GM21786 (cell line): ENCODE measurements around the gene NDUFV1.
"Not testable (repeated sequence)": the region's sequence is repeated elsewhere in the genome, so short reads cannot be mapped to it uniquely, and the experiment has no call there.

ENCODE experiments used
- ATAC-seq: cut with Tn5 transposase; IDR thresholded peaks from one replicate; pipeline ENCODE4 v1.9.1; 2021; ENCODE audit not compliant: unreplicated experiment

NDUFV1 gene

DNA sequence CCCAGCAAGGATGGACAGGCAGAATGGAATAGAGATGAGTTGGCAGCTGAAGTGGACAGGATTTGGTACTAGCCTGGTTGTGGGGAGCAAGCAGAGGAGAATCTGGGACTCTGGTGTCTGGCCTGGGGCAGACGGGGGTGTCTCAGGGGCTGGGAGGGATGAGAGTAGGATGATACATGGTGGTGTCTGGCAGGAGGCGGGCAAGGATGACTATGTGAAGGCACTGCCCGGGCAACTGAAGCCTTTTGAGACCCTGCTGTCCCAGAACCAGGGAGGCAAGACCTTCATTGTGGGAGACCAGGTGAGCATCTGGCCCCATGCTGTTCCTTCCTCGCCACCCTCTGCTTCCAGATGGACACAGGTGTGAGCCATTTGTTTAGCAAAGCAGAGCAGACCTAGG lies 20.8 kb upstream of the NDUFV1 start:
- no peak for ATAC-seq

DNA sequence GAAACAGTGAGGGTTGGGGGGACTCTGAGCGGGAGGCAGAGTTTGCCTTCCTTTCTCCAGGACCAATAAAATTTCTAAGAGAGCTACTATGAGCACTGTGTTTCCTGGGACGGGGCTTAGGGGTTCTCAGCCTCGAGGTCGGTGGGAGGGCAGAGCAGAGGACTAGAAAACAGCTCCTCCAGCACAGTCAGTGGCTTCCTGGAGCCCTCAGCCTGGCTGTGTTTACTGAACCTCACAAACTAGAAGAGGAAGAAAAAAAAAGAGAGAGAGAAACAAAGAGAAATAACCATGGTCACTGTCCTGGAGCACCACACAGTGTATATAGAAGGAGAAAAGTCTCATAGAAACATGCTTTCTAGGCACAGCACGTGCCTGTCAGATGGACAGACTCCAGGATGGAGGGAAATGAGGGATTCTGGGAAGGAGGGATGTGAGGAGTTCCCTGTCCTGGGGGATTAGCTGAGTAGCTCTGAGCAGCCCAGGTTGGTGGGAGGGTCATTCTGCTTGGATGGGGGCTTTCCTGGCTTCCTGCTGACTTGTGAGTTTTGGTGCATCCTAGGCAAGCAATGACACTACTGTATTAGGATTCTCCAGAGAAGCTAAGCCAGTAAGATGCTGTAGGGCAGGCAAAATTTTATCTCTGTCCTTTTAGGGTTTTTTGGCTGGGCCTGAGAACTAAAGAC lies 20.0 kb upstream of the NDUFV1 start:
- no peak for ATAC-seq

DNA sequence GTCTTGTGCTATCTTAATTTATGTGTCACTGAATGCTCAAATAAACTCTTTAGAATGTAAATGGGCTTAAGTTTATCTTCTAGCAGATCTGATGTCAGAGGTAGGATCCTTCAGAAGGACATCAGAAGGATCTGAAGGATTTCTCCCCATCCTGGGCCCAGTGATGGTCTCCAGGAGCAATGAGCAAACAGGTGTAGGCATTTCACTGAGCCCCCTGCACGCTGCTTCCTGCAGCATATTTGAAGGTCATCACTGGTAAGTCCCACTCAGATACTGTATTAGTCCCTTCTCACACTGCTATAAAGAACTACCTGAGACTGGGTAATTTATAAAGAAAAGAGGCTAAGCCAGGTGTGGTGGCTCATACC lies 18.6 kb upstream of the NDUFV1 start:
- peak; percentile 15 for ATAC-seq

DNA sequence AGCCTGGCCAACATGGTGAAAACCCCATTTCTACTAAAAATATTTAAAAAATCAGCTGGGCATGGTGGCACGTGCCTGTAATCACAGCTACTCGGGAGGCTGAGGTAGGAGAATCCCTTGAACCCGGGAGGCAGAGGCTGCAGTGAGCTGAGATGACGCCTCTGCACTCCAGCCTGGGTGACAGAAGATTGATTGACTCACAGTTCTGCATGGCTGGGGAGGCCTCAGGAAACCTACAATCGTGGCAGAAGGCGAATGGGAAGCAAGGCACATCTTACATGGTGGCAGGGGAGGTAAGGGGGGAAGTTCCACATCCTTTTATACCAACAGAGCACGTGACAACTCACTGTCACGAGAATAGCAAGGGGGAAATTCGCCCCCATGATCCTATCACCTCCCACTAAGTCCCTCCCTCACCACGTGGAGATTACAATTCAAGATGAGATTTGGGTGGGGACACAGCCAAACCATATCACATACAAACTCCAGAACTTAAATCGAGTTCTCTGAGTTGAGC lies 17.8 kb upstream of the NDUFV1 start:
- not testable (repeated sequence) for ATAC-seq

DNA sequence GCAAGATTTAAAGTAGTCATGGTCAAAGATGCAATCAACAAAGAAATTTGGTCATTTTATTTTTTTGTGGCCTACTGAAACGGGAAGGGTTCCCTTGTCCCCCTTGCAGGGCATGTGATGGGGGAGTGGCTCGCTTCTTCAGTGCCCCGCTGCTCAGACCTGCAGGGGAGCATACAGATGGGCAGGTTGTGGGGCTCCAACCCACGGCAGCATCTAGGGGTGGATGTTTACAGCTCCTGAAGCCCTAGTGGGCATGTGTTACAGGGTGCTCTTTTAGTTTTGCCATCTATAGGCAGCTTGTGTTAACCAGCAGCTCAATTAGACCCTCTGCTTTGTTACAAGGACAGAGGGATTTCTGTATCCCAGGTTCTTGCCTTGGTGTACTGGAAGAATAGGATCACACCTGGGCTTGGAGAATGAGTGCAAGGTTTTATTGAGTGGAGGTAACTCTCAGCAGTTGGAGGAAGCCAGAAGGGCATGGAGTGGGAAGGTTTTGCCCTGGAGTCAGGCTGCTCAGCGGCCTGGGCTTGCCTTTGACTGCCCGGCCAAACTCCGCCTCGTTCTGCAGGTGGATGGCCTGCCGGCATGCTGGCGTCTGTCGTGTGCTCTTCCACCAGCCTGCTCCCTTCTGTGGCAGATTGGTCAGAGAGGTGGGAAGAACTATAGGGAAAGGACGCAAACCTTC lies 13.7 kb upstream of the NDUFV1 start:
- no peak for ATAC-seq

DNA sequence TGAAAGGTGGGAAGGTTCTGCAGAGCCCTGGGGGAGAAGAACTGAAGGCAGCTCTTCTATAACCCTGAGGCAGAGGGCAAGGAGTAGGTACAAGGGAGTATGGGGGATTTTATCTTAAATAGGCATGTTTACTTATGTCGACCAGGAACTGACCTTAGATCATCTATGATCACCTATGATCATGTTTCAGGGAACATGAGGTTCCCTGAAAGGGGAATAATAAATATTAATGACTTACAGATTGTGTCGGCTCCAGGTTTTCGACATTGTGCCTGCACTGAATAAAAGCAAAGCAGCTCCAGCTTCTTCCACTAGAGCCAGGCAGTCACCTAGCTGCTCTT lies 13.2 kb upstream of the NDUFV1 start:
- ATAC-seq = no peak

DNA sequence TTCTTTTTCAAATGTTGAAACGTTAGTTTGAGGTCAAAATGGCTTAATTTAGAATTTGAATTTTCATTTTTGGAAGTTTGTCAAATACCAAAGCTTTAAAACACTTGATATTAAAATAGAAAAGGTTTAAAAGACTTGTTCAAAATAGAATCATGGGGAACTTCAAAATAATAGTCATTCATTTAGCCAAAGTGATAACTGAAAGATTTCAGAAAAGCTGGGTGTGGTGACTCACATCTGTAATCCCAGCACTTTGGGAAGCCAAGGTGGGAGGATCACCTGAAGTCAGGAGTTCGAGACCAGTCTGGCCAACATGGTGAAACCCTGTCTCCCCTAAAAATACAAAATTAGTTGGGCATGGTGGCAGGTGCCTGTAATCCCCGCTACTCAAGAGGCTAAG lies 12.3 kb upstream of the NDUFV1 start:
- ATAC-seq = no peak

DNA sequence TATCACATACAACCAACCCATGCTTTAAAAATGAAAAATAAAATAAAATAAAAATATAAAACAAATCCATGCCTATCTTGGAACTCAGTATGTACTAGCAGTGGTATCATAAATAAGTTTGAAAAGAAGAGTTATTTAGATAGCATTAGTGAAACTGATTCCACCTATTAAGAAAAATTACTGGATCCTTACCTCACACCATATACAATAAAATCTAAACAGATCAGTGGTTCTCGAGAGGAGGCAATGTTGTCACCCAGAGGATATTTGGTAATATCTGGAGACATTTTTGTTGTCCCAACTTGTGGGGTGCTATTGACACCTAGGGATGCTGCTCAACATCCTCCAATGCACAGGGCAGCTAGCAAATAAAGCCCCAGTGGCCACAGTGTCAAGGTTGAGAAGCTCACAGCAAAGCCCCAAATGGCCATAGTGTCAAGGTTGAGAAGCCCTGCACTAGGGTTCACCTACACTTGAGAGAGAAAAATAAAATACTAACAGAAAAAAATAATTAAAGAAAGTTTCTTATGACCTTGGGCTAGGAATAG lies 9.9 kb upstream of the NDUFV1 start:
- no peak for ATAC-seq

DNA sequence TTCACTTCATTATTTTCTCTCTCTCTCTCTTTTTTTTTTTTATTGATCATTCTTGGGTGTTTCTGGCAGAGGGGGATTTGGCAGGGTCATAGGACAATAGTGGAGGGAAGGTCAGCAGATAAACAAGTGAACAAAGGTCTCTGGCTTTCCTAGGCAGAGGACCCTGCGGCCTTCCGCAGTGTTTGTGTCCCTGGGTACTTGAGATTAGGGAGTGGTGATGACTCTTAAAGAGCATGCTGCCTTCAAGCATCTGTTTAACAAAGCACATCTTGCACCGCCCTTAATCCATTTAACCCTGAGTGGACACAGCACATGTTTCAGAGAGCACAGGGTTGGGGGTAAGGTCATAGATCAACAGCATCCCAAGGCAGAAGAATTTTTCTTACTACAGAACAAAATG lies 9.3 kb upstream of the NDUFV1 start:
- not testable (repeated sequence) for ATAC-seq

DNA sequence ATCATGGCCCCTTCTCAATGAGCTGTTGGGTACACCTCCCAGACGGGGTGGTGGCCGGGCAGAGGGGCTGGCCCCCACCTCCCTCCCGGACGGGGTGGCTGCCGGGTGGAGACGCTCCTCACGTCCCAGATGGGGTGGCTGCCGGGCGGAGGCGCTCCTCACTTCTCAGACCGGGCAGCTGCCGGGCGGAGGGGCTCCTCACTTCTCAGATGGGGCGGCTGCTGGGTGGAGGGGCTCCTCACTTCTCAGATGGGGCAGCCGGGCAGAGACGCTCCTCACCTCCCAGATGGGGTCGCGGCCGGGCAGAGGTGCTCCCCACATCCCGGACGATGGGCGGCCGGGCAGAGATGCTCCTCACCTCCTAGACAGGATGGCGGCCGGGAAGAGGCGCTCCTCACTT lies 8.8 kb upstream of the NDUFV1 start:
- not testable (repeated sequence) for ATAC-seq

DNA sequence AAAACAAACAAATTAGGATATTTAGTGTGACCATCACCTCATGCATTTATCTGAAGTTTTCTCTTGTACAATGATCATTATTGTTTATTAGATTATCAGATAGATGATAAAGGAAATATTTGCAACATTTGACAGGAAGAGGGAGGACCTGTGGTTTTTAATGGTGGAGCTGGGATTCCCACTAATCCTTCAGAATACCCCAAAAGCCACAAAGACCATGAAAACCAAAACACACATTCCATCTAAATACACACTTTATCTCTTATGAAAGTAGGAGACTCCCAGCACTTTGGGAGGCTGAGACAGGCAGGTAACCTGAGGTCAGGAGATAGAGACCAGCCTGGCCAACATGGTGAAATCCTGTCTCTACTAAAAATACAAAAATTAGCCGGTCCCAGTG lies 7.6 kb upstream of the NDUFV1 start:
- ATAC-seq = no peak

DNA sequence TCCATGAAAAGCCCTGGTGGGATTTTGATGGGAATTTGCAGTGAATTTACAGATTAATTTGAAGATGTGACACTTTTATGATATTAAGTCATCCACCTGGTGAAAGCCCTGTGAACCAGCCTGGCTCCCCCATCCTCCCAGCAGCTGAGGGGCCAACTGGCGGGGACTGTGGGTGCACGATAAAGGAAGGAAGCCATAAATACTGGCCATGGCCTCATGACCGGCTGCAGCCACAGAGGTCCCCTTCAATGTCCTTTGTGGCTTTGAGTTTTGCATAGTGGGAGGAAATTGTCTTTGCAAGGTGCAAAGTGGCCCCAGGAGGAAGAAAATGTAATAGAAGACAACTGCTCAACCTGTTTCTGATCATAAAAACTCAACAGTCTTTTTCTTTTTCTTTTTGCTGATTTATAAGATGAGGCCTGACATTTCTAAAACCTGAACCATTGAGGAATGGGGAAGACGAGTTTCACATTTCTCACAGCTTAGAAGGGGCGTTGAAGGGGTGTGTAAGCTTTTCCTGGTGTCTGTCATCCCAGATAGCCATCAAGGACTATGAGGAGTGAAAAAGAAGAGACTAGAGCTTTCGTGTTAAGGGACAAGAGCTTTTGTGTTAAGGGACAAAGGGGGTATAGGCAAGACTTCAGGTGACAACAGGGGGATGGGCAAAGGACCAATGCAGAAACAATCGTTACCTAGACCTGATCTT lies 6.3 kb upstream of the NDUFV1 start:
- peak; percentile 61 for ATAC-seq

DNA sequence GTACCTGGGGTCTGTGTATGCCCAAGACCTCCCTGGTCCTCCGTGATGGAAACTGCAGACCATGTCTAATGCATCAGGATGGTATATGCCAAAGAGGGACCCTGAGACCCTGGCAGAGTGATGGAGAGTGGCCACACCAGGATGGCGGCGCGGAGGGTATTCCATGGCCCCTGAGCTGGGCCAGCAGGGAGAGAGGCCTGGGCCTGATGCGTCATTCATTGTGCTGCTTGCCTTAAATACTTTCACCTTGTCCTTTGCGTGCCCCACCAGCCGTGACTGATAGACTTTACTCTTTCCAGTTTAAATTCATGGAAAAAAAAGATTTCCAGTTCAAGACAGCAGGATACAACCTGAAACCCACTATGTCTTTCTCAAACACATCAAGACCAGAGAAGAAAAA lies 5.6 kb upstream of the NDUFV1 start:
- no peak for ATAC-seq

DNA sequence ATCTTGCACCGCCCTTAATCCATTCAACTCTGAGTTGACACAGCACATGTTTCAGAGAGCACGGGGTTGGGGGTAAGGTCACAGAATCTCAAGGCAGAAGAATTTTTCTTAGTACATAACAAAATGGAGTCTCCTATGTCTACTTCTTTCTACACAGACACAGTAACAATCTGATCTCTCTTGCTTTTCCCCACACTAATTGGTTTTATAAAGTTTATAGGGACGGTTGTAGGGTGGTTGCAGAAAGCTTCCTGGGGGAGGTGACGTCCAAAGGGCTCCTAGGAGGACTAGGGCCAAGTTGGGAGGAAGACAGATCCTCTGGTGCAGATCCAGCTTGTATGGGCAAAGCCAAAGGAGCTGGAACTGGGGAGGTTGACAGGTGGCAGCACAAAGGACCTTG lies 2.6 kb upstream of the NDUFV1 start:
- ATAC-seq = not testable (repeated sequence)

DNA sequence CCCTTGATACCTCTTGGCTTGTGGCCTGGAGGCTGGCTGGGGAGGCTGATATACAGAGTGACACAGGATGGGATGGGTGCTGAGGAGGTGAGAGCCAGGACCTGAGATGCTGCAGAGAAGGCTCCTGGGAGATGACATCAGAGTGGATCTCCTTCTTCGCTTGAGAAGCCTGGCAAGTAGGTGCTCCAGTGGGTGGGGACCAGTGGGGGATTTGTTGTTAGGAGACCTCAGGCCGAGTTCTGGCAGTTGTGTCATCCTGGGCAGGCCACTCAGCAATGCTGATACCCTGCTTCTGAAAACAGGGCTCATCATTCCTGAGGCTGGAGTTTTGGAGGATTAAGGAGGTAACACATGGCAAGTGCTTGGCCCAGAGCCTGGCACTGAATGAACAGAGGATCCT lies 1.9 kb upstream of the NDUFV1 start:
- ATAC-seq = no peak

DNA sequence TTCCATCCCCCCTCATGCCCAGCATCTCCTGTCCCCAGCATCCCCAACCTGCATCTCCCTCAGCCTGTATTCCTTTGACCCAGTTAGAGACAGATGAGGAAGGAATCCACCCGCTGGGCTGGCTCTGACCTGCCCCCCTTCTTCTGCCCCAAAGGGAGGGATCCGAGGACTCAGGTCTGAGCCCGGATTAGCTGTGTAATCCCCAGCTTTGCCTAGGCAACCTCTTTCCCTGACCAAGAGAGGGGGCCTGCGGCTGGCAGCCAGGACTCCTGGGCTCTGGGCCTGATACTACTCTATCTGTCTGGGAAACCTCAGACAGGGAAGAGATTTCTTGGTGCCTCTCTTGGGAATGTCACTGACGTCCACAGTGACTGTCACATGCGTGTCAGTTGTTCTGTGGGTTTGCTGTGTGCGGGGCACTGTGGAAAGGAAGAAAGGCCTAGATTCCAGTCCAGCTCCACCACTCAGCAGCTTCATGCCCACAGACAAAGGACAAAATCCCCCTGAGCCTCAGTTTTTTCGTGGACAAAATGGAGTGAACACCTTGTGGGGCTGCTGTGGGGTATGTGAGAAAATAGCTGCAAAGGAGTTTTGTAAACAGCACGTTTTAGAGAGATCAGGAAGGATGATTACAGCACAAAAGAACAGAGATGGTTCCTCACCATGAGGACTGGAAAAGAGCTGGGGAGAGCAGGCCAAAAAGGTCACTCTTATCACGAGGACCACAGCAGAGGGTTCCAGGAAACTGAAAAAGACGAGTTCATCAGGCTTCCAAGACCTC lies 1.3 kb upstream of the NDUFV1 start:
- ATAC-seq = no peak

DNA sequence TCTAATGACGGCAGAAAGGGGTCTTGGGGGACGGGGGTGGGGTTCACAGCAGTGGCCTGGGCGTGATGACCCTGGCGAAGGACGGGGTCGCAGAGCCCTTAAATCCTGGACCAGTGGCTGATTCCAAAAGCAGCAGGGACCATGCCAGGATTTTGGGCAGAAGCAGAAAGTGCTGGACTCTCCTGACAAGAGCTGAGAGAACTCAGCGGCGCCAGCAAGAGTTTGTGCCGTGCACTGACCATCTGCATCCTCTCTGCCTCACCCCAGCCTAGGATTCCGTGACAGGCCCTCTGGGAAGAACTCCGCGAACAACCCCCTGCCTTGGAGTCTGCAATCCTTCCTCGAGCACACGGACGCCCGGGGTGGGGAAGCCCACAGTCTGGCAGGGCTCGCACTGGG lies 644 bp upstream of the NDUFV1 start:
- no peak for ATAC-seq

DNA sequence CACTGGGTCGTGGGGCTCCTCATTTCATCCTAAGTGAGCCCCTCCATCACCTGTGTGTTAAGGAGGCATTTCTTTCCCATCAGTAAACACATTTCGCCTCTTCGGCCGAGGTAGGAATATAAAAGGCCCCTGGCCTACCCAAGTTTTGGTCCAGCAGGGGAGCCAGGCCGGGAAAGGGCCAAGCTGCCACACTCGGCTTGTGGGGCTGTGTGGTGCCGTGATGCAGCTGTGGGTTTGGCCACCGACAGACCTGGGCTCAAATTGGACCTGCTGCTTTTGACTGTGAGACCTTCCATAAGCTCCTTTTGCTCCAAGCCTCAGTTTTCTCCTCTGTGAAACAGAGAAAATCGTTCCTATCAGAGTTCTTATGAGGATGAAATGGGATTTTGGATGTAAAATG lies 771 bp downstream of the NDUFV1 start:
- no peak for ATAC-seq

DNA sequence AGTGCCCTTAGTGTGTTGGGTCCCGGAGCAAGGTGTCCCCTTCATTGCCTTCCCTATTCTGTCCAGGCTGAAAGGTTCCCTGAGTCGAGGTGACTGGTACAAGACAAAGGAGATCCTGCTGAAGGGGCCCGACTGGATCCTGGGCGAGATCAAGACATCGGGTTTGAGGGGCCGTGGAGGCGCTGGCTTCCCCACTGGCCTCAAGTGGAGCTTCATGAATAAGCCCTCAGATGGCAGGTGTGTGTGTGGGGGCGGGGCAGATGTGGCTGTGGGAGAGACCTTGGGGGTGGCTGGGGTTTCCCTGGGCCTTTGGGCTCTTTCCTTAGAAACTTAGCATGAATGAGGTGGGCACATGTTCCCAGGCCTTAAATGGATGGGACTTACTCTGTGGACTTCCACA lies 1.8 kb downstream of the NDUFV1 start:
- no peak for ATAC-seq

DNA sequence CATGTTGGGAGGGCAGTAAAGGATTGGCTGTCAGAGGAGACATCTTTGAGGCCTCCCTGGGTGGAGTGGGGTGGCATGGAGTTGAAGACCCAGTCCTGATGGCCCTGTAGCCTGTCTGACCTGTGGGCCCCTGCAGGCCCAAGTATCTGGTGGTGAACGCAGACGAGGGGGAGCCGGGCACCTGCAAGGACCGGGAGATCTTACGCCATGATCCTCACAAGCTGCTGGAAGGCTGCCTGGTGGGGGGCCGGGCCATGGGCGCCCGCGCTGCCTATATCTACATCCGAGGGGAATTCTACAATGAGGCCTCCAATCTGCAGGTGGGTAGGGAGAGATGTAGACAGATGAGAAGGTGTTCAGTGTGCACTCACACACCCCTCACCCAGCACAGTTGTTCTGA lies 2.6 kb downstream of the NDUFV1 start:
- ATAC-seq = no peak

DNA sequence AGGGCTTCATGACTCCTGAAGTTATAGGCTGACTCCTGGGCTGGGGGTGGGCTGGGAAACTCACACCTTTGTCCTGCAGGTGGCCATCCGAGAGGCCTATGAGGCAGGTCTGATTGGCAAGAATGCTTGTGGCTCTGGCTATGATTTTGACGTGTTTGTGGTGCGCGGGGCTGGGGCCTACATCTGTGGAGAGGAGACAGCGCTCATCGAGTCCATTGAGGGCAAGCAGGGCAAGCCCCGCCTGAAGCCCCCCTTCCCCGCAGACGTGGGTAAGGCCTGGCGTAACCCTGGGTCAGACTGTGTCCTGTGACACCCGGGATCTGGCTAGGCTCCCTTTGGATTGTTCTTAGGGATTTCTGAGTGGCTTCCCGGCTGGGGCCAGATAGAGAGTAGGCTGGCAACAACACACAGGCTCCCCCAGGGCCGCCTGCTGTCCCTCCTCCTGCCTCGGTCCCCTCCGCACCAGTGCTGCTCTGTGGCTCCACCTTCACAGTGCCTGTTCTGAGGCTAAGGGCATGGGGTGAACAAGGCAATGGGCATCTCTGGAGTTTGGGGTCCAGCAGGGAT lies 3.6 kb downstream of the NDUFV1 start:
- no peak for ATAC-seq
